Right ventricle myocardium inferior (tissue), 1 donor: ENCODE measurements around the gene RFK. TPM values are rescaled to one million over a fixed set of nuclear protein-coding genes. Genes with fewer than 3 reads are reported as not detected.

Experiments used
- ATAC-seq: fragments of 200-7000 bp; cut with Tn5 transposase; one replicate; pipeline ENCODE4 v1.9.1; 2020; ENCODE audit warnings: mild to moderate bottlenecking, moderate library complexity
- DNase-seq: peaks from one replicate; pipeline ENCODE4 v3.0.0; 2021; ENCODE audit errors: missing footprints
- intact Hi-C: fragments of 100-400 bp; cut with DNase I; formaldehyde crosslinking; loops from one replicate; pipeline ENCODE4 v1.11.0; 2022
- total RNA-seq: library from RNA; stranded (reverse); fragmentation: NEBNext Ultra II Directional; extraction: Animal tissue kit (Norgen Biotek cat#: 25700); gene quantifications from one replicate; pipeline ENCODE4 v1.2.1, GENCODE V29; 2021
- donor health status: DM: no; HTN: yes; CAD: no; lungs with severe emphysema.

The RFK gene
- total RNA-seq, 1 donor from 2014 or later = 23.9 TPM

DNA sequence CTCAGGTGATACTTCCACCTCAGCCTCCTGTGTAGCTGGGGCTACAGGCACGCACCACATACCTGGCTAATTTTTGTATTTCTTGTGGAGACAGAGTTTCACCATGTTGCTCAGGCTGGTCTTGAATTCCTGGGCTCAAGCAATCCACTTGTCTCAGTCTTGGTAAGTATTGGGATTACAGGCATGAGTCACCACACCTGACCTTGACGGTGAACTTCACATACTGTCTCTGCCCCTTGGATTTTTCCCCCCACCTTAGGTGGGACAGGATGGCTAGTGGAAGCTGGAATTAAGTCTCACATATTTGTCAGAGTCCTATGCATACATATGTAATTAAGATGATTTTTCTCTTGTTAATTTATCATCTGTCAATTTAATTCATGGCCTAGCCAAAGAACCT lies 20.9 kb upstream of the RFK start:
- intact Hi-C loops = no loop called here
- no peak for DNase-seq
- no peak for ATAC-seq

- ATAC-seq = no peak
- no peak for DNase-seq
- intact Hi-C loops = no loop called here
These were observed 20.4 kb upstream of the RFK start for GRCh38 chr9:76414661-76415060.

DNA sequence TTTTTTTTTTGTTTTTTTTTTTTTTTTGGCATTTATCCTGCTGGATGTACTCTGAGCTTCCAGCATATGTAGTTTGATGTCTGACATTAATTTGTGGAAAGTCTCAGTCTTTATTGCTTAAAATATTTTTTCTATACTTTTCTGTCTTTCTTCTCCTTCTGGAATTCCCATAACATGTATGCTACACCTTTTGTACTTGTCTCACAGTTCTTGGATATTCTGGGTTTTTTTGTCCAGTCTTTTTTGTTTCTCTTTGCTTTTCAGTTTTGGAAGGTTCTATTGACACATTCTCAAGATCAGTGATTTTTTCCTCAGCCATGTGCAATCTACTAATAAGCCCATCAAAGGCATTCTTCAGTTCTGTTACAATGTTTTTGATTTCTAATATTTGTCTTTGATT lies 19.4 kb upstream of the RFK start:
- intact Hi-C loops = no loop called here
- DNase-seq = no peak
- ATAC-seq = no peak

DNA sequence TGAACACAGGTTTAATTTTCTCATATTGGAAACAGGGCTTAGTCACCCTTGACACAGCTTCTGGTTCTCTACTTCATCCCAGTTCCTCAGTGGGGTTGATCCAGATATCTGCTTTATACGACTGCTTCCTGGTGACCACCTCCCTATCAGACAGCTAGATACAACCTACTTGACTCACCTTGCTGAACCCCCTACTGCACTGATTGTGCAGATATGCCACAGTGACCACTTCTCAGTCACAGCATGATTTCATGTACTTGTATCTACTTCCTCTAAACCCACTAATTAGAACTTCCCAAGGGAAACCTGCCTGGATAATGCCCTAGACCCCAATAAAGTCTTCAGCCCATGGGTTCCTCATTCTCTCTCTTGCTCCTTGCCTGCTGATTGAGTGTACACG lies 18.4 kb upstream of the RFK start:
- ATAC-seq (no peak), DNase-seq (no peak)
- intact Hi-C loops = no loop called here

GRCh38 chr9:76405868-76406267 lies 11.6 kb upstream of the RFK start:
- DNase-seq (no peak), ATAC-seq (no peak)
- intact Hi-C loops = no loop called here

- DNase-seq (no peak), ATAC-seq (no peak)
- intact Hi-C loops = no loop called here
These were observed 11.1 kb upstream of the RFK start for GRCh38 chr9:76405340-76405739.

DNA sequence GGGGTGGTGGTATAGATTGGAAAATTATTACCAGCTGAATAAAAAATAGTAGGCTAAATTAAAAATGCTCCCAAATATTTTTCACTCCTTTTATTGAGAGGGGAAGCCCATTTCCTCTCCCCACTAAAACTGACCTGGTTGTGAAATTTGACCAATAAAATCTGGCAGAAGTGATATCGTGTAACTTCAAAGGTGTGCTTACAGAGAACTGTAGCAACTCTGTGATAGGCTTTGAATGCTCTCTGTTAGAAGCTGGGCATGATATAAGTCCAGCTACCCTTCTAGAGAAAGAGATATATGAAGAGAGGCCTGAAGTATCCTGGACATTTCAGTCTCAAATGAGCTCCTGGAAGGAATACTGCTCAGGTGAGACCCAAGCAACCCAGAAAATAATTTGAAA lies 10.2 kb upstream of the RFK start:
- ATAC-seq = no peak
- no peak for DNase-seq
- intact Hi-C loops = no loop called here

DNA sequence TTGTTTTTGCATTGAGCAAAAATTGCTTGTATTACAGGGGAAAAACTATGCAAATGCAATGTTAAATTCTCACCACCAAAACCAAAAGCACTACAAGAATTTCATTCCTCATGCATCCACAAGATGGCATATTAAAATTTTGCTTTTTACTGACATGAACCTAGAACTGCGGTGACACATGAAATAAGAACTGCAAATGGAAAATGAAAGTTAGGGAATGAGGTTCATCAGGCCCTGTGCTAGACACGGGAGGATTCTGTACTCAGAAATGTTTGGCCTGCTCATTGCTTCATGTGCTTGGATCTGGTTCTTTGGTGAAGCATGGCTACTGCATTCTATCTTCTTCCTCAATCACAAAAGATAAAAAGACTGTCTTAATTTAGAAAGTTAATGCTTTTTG lies 9.1 kb upstream of the RFK start:
- ATAC-seq = peak; percentile 79
- no peak for DNase-seq
- intact Hi-C loops = no loop called here

GRCh38 chr9:76401580-76402354 lies 7.5 kb upstream of the RFK start:
- DNase-seq (no peak), ATAC-seq (no peak)
- intact Hi-C loops = no loop called here

- ATAC-seq (no peak), DNase-seq (no peak)
- intact Hi-C loops = no loop called here
These were observed 7.0 kb upstream of the RFK start for GRCh38 chr9:76401176-76401575.

- intact Hi-C loops = no loop called here
- DNase-seq = no peak
- no peak for ATAC-seq
These were observed 6.4 kb upstream of the RFK start for GRCh38 chr9:76400534-76401096.

DNA sequence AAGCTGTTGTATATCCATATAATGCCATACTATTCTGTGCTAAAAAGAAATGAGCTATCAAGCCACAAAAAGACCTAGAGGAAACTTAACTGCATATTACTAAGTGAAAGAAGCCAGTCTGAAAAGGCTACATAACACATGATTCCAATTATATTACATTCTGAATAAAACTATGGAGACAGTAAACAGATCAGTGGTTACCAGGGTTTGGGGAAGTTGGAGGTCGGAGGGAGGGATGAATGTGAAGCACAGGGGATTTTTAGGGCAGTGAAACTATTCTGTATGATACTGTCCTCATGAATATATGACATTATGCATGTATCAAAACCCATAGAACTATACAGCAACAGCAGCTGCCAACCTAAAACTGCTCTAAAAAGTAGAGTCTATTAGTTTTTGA lies 5.6 kb upstream of the RFK start:
- intact Hi-C loops = no loop called here
- DNase-seq = no peak
- no peak for ATAC-seq

- ATAC-seq (no peak), DNase-seq (no peak)
- intact Hi-C loops = no loop called here
These were observed 2.4 kb upstream of the RFK start for GRCh38 chr9:76396597-76396996.

- intact Hi-C loops = no loop called here
- DNase-seq (no peak), ATAC-seq (no peak)
These were observed 1.9 kb upstream of the RFK start for GRCh38 chr9:76396144-76396543.

GRCh38 chr9:76395381-76395780 lies 1.2 kb upstream of the RFK start:
- ATAC-seq (no peak), DNase-seq (peak; percentile 70)
- intact Hi-C loops = no loop called here

DNA sequence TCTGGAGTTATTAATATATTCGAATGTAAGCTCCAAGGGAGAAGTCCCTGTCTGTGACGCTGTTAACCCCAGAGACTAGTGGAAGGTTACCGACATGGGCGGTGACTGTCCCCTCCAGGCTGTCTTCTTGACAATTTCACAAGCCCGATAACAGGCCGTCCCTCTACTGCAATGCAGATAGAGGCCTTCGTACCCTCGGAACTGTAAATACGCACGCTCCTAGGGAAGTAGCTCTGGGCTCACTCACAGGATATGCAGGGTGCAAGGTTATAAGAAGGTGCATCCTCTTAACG lies 680 bp upstream of the RFK start:
- intact Hi-C loops = no loop called here
- DNase-seq (peak; percentile 67), ATAC-seq (peak; percentile 73)

DNA sequence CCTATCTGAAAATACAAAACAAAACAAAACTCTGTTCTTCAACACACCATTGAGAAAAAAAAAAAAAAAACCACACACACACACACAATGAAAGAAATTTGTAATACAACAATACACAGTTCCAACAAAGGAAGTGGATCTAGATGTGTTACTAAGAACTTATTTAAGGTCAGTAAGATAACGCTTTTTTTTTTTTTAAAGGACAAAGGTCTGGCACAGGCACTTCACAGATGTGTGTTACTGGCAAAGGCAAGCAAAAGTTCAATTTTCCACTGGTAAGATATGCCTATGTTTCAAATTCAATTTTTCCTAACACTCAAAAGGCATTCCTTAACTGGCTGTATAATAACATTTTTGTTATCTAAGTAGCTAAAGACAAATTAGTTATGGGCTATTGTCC lies 3.6 kb downstream of the RFK start:
- no peak for ATAC-seq
- intact Hi-C loops = no loop called here
- no peak for DNase-seq

DNA sequence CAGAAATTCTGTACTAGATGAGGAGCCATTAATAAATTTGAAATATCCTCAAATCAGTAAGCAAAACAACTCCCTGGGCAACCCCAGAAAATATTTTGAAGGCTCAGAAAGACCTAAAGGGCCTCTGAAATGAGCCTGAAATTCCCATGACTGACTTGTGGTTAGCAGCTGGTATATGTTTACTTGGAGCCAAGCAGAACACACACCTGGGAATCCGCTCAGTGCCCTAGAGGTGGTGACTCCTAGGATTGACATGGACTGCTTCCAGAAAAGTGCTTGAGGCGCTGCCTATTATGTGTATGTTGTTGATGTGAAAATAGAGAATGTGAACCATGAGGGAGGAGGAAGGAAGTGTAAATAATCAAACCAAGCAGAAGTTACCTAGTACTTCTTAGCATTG lies 14.7 kb downstream of the RFK start:
- no peak for ATAC-seq
- intact Hi-C loops = no loop called here

DNA sequence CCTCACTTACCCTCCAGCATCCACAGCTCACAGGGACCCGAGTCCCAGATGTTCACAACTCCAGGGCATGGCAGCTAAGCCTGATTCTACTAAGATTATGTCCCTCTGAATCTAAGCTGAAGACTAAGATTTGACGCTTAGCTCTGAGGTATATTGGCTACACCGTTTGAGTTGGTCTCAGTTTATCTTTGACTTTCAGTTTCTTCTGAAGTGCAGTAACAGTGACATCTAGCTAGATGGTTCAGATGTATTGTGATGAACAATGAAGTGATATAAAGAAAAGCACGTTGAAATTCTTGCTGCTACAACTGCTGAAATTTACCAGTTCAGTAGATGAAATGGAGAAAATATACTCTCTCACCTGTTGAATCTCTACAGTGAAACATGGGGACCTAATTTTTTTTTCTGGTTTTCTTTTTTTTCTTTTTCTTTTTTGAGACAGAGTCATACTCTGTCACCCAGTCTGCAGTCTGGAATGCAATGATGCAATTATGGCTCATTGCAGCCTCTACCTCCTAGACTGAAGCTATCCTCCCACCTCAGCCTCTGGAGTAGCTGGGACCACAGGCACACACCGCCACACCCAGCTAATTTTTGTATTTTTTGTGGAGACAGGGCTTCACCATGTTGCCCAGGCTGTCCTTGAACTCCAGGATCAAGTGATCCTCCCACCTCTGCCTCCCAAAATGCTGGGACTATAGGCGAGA lies 15.7 kb downstream of the RFK start:
- no peak for DNase-seq
- intact Hi-C loops = no loop called here
- no peak for ATAC-seq

More for the DNA sequence above, 14.7 kb downstream of the RFK start:
- no peak for DNase-seq

DNA sequence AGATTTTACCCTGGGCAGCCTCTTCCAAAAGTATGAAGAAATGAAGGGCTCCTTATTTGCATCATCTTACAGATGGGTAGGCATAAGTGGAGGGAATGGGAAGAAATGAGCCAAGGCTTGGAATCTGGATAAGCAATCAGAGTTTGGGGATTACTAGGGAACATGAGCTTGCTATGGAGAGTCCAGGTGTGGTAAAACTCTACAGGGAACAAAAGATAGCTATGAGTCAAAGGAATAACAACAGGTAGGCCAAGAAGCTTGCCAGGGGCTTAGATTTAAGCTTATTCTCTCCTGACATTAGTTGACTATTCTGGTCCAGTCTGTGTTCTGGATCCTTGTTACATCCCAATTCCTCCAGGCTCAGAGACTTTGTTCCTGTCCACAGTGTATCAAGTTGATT lies 16.4 kb downstream of the RFK start:
- ATAC-seq (no peak), DNase-seq (no peak)
- intact Hi-C loops = no loop called here
